Head of caudate nucleus (tissue), 42 donors: ENCODE measurements around the gene PNPLA6.

ENCODE experiments used
- DNase-seq, 42 donors: peaks; one replicate each; pipeline versions ENCODE4 v3.0.0 to v3.0.0-alpha.2; 2020 to 2021; ENCODE audit warnings: mixed read lengths in 7 of 42
- intact Hi-C: fragments of 100-400 bp; cut with DNase I; formaldehyde crosslinking; loops from one replicate; pipeline ENCODE4 v1.15.0; 2022

PNPLA6 gene

DNA sequence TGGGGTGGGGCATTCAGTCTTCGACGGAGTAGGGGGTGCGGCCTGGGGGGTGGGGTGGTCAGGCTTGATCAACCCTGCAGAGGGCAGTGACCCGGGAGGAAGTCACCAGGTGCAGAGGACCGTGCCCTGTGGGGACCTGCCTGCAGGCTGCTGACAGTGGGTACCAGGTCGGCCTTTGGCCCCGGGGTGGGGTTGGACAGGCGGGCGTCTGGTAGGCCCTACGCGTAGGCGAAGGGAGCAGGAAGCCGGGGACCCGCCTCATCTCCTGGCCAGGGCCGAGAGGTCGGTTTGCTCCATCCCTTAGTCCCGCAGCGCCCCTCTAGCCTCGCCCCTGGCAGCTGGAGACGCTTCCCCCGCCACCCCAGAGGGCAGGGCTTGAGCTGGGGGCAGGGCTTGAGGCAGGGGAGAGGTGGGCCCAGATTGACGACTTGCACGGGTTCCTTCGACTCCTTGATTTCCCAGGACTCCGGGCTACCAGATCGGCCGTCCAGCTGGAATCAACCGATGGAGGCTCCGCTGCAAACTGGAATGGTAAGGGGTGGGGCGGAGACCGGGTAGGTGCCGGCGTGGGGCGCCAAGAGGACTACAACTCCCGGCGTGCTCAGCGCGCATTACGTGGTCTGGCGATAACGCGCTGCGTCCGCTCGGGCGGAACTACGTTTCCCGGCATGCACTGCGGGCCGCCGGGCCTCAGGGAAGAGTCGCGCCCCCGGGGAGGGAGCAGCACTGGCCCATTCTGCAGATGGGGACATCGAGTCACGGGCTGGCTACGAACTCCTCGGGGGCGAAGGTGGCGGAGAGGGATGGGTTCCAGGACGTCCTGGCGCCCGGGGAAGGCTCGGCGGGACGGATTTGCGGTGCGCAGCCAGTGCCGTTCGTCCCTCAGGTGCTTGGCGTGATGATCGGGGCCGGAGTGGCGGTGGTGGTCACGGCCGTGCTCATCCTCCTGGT lies at the start of gene PNPLA6:
PNPLA6 (plus strand) TSS at position 671 of the 951 bp plus-strand sequence; CDS start at position 743, 72 bp downstream.
- intact Hi-C loops: no loop called here
- DNase-seq: peak; percentile 95 to 100 (median 98)

DNA sequence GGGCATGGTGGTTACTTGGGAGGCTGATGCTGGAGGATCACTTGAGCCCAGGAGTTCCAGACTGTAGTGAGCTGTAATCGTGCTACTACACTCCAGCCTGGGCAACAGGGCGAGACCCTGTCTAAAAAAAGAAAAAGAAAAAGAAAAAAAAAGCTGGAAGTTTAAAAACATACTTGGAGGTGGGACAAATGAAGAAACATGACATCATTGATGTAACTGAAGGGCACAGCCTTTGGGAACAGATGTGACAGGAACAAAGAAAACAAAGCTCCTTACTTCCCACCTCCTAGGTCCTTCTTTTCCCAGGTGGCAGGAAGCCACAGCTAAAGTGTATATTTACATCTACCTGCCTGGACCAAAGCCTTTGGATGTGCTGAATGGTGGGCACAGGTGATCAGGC lies 48.6 kb upstream of the PNPLA6 start:
- DNase-seq: no peak
- intact Hi-C loops: loop anchor here (5.0 kb wide), 1 partner anchor 35 kb away; the partner anchor contains the start of gene MCOLN1

DNA sequence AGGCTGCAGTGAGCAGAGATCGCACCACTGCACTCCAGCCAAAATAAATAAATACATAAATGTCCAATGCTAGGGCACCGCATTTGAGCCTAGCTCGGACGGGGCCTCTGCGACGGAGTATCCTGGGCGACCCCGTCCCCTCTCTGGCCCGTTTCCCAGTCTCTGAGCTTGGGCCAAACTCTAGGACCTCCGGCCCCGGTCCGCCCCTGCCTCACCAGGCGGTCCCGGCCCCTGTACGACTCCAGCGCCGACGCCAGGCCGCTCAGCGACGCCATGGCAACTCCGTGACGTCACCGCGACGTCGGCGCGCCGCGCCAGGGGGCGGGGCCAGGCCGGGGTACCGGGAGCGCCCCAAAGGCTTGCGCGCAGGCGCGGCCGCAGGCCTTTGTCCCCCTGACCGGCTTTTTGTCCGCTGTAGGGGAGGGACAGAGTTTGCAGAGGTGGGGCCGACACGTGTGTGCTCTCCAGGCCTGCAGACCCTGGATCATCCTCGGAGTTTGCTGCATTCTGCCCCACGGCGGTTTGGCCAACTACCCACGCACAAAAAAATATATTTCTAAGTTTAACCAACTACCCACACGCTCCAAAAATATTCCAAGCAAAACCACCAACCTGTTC lies 46.7 kb upstream of the PNPLA6 start, which contains the start of gene PEX11G:
PEX11G (minus strand) TSS at position 300 of the 618 bp plus-strand sequence; CDS start at position 275, 25 bp downstream.
- DNase-seq: peak; percentile 82 to 97 (median 93)
- intact Hi-C loops: loop anchor here (5.0 kb wide), 1 partner anchor 33 kb away; the partner anchor contains the start of gene MCOLN1

DNA sequence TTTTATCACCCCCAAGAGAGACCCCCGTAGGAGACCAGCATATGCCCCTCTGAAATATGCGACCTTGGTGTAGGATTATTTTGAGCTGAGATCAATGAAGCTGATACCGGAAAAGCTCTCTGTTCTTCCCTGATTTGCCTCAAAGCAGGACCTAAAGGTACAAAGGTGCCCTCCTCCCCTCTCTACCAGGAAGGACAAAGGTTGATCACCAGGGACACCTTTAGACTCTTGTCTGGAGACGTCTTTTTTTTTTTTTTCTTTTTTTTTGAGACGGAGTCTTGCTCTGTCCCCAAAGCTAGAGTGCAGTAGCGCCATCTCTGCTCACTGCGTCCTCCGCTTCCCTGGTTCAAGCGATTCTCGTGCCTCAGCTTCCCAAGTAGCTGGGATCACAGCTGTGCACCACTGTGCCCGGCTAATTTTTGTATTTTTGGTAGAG lies 45.9 kb upstream of the PNPLA6 start:
- intact Hi-C loops: loop anchor here (5.0 kb wide), 1 partner anchor 33 kb away; the partner anchor contains the start of gene MCOLN1

DNA sequence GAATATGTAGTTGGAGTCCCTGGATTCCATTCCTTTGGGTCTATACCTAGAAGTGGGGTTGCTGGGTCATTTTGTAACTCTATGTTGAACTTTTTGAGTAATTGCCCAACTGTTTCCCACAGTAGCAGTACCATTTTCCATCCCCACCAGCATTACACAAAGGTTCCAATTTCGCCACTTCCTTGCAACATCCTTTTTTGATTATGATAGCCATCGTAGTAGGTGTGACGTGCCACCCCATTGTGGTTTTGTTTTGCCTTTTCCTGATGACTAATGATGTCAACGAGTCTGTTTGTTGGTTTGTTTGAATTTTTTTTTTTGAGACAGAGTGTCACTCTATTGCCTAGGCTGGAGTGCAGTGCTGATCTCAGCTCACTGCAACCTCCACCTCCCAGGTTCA lies 43.4 kb upstream of the PNPLA6 start:
- no peak for DNase-seq
- intact Hi-C loops: no loop called here

More for the DNA sequence above, 45.9 kb upstream of the PNPLA6 start:
- no peak for DNase-seq

DNA sequence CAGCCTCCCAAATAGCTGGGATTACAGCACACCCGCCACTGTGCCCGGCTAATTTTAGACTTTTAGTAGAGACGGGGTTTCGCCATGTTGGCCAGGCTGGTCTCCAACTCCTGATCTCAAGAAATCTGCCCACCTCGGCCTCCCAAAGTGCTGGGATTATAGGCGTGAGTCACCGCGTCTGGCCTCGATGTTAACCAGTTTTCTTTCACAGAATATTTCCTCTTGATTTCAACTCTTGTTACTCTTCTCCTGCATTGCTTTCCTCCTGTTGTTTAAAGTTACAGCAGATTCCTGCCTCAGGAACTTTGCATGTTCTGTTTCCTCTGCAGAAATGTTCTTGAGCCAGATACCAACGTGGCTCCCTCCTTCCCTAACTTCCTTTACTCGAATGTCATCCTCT lies 43.0 kb upstream of the PNPLA6 start:
- no peak for DNase-seq
- intact Hi-C loops: no loop called here

DNA sequence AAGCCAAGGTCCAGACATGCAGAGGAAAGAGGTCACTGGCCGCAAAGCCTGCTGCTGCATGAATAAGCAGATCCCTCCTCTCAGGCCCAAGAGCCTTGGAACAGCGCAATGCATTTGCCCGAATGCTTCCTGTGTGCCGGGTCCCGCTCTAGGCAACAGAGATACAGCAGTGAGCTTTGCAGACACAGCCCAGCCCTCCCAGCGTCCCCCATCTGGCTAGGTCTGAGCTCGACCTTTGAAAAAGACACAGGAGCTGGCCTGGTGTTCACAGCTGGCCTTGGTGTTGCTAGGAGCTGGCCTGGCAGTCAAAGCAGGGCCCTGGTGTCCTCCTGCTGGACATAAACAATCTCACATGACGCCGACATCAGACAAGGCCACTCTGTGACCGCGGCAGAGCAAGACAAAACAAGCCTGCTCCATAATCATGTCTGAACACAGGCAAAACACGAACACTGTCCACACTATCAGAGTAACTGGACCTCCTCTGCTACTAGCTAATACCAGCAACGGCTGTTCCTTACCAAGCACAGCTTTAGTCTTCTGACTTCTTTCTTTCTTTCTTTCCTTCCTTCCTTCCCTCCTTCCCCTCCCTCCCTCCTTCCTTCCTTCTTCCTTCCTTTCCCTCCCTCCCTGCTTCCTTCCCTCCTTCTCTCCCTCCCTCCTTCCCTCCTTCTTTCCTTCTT lies 41.0 kb upstream of the PNPLA6 start:
- intact Hi-C loops: no loop called here
- DNase-seq: peak; percentile 66 to 95 (median 86)

DNA sequence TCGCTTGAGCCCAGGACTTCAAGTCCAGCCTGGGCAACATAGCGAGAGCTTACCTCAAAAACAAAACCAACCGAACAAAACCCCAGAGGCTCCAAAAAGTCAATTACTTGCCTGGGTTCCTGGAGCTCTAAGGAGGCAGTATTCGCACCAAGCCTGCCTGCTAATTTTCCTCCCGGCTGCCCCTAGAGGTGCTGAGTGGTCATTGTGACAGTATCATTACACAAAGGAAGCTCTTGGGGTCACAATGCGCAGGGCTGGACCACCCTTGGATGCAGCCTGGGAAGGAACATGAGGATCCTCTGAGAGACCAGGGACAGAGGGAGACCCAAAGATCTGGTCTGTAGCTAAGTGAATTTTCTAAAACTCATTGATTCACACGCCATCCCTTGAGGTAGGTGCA lies 38.2 kb upstream of the PNPLA6 start:
- DNase-seq: peak in 10 of 42 donors; percentile 29 to 76 (median 43)
- intact Hi-C loops: no loop called here

DNA sequence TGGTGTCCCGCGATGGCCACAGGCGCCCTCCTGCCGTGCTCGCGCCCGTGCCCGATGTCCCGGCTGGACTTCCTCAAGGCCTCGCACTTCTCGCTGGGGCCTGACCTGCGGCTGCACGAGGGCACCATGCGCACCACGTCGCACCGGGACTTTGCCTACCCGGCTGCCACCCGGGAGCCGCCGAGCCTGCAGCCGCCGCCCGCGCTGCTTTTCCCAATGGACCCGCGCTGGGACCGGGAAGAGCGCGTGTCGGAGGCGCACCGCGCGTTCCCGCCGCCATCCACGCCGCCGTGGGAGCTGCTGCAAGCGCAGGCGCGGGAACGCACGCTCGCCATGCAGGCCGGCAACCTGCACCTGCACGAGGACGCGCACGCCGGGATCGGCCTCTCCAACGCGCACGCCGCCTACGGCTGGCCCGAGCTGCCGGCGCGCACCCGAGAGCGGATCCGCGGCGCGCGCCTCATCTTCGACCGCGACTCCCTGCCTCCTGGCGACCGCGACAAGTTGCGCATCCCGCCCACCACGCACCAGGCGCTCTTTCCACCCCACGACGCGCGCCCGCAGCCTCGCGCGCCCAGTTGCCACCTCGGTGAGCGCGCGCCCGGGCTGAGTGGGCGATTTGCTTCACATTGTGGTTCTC lies 34.6 kb upstream of the PNPLA6 start:
- intact Hi-C loops: no loop called here
- DNase-seq: peak; percentile 70 to 96 (median 90)

DNA sequence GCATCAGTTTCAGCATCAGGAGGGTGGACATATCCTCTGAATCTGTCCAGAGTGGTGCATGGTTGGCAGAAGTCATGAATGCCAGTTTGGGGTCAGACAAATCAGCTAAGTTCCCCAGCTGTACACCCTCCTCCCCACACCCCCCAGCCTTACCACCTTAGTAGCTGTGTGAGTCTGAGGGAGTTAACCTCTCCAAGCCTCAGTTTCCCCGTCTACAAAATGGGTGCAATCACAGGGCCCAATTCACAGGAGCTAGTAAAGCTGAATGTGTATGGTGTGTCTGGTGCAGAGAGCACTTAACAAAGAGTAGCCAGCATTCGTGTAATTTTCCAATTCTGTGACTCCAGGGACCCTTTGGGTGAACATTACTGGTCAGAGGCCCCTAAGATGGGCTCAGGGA lies 33.0 kb upstream of the PNPLA6 start:
- intact Hi-C loops: no loop called here

DNA sequence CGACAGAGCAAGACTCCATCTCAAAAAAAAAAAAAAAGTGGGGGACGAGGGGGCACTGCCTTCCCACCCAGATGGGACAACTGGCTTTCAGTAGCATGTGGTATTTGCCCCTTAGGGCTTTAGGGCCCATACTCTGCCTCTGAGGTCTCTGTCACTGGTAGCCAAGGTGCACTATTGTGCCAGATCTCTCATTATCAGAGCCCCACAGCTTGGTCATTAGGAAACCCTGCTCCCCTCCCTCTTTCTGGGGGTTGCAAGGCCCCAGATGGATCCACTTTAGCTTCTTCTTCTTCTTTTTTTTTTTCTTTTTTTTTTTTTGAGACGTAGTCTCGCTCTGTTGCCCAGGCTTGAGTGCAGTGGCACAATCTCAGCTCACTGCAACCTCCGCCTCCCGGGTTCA lies 30.8 kb upstream of the PNPLA6 start:
- intact Hi-C loops: no loop called here
- DNase-seq: no peak

More for the DNA sequence above, 33.0 kb upstream of the PNPLA6 start:
- DNase-seq: no peak

DNA sequence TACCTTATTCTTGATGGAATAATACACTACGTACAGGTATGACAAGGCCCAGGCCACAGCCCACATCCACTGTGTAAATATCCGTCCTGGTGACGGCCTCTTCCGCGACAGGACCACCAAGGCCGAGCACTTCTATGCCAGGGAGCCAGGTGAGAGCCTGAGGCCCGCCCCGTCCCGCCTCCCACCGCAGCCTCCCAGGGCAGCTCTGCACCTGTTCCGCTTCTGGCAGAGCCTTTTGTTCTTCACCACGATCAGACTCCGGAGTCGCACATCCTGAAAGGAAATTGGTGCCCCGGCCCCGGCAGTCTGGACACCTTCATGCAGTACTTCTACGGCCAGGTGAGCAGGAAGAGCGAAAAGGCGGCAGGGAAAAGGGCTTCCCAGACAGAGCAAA lies 30.2 kb upstream of the PNPLA6 start:
- no peak for DNase-seq
- intact Hi-C loops: no loop called here

DNA sequence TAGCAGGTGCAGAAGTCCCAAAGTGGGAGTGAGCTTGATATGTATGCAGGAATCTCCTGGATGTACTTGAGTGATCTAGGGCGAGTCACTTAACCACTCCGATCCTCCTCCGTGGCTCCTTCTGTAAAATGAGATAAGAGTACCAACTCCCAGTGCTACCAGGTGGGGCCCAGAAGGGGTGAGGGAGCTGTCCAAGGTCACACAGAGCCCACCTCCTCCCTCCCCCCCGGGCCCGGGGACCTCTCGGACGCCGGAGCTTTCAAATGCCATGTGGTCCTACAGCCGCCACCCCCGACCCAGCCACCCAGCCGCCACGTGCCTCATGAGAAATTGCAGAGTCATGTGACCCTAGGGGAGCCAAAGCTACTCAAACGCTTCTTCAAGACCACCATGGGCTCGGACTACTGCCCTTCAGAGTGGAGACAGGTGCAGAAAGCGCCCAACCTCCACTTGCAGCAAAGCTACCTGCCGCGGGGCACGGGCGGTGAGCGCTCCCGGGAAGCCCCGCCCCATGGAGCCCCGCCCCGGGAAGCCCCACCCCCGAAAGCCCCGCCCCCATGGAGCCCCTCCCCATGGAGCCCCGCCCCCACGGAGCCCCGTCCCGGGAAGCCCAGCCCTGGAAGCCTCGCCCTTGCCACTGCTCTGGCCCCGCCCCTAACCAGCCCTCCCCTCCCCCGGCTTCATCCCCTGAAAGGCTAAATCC lies 29.7 kb upstream of the PNPLA6 start:
- DNase-seq: peak in 36 of 42 donors; percentile 23 to 79 (median 61)
- intact Hi-C loops: no loop called here

DNA sequence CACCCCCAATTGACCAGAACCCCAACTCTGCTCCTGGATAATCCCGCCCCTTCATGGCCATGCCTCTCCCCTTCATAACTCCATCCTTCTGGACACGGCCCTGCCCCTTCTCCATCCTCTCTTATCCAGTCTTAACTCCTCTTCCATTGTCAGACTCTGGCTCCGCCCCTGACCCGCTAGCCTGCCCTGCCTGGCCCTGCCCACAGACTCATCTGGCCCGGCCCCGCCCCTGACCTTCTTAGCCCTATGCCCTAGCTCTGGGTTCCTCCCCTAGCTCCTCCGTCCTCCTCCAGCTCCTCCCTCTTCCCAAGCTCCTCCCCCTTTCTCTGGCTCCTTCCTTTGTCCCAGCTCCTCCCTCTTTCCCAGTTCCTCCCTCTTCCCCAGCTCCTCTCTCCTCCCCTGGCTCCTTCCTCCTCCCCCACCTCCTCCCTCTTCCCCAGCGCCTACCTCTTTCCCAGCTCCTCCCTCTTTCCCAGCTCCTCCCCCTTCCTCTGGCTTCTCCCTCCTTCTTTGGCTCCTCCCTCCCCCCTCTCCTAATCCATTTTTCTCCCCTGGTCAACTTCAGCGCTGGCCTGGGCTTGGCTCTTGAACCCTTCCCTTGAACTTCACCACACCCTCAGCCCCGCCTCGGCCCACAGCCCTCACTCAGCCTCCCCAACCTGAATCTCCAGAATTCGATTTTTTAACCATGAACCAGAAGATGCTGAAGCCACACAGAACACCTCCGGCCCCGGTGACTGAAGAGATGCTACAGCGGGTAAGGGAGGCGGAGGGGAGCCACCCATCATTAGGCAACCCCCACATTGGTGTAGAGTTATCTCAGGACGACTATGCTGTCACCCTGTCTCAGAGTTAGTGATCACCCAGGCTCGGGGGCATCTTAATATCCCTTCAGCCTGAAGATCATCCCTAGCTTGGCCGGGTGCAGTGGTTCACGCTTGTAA lies 28.9 kb upstream of the PNPLA6 start:
- DNase-seq: peak; percentile 62 to 95 (median 82)
- intact Hi-C loops: no loop called here

DNA sequence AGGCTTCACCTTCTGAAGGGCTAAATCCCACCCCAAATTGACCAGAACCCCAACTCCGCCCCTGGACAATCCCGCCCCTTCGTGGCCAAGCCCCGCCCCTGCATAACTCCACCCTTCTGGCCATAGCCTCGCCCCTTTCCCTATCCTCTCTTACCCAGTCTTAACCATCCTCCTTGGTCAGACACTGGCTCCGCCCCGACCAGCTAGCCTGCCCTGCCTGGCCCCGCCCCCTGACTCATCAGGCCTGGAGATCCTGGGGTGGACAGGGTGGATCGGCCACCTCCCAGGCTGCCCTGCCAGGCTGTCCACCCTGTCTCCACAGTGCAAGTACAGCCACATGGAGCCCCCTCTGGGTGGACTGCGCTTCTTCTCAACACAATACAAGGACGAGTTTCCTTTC lies 27.6 kb upstream of the PNPLA6 start:
- peak in 19 of 42 donors; percentile 24 to 78 (median 51) for DNase-seq
- intact Hi-C loops: no loop called here

DNA sequence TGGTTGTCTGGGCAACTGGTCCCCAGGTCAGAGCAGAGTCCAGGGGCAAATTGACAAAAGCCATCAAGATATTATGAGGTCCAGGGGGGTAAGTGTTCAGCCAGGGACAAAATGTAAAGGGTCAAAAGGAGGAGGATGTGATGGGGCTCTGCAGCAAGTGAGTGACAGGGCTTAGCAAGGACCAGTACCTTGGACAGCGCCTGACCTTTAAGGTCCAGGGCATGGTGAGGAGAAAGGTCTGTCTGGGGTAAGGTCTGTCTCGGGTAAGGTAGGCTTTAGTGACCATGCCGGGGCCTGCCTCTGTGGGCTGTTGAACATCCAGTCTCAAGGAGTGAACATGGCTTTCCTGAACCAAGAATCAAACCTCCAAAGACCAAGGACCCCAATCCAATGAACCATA lies 25.9 kb upstream of the PNPLA6 start:
- intact Hi-C loops: no loop called here

DNA sequence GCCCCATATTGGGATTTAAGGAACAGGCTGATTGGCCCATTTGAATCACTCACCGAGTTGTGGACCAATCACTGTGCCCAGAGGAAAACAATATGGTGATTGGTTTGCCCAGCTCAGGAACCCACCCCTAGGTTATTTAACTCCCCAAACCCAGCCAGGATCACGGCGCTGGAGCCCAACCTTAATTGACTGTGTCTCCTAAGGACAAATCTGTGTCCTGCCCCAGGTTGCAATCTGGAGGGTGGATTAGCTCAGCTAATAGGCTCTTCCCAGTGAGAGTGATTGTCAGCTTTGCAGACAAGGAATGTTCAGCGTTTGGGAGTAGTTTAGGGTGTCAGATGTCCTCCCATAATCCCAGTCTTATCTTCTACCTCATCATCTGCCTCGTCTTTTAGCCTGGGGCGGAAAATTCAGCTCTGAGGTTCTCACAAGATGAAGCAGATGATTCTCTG lies 23.1 kb upstream of the PNPLA6 start:
- no peak for DNase-seq
- intact Hi-C loops: no loop called here

More for the DNA sequence above, 25.9 kb upstream of the PNPLA6 start:
- no peak for DNase-seq
